Brain microvascular endothelial cell (primary cell): Measurements from ENCODE around the gene TENM3.

Source experiments
- DNase-seq: peaks from one replicate; pipeline ENCODE4 v3.0.0-alpha.2; 2020
- H3K27ac ChIP-seq: fragments of 250-450 bp; sonication (Bioruptor Pico); 2 replicates; pipeline ENCODE4 v1.5.1; 2020; ENCODE audit warnings: mild to moderate bottlenecking, moderate library complexity
- H3K27me3 ChIP-seq: fragments of 250-450 bp; sonication (Bioruptor Pico); replicated peaks from 2 replicates; pipeline ENCODE4 v1.5.1; 2020; ENCODE audit warnings: mild to moderate bottlenecking
- H3K36me3 ChIP-seq: fragments of 250-450 bp; sonication (Bioruptor Pico); replicated peaks from 2 replicates; pipeline ENCODE4 v1.5.1; 2020; ENCODE audit warnings: mild to moderate bottlenecking
- H3K4me3 ChIP-seq: 2 replicates; pipeline ENCODE4 v1.5.1; 2011; ENCODE audit warnings: low read depth, mild to moderate bottlenecking, control low read depth, low read length, moderate library complexity
- CTCF ChIP-seq: IDR thresholded peaks from 2 replicates; pipeline ENCODE4 v1.5.1; 2011; ENCODE audit warnings: low read depth, mild to moderate bottlenecking, moderate library complexity, low read length, control low read depth, inconsistent platforms; ENCODE audit errors: missing control alignments
- in situ Hi-C: cut with HindIII; loops from 2 replicates; pipeline ENCODE4 v1.10.0; 2017; ENCODE audit warnings: low sequenced_read_pairs, low pct_ligation_motif_present

Gene TENM3

GRCh38 chr4:182695842-182696241, 452.6 kb downstream of the TENM3 start:
- no peaks in the 10 kb centered on the region for H3K36me3 ChIP-seq
- H3K27me3 ChIP-seq, result no peaks in the 10 kb centered on the region
- H3K27ac ChIP-seq, result no peak overlapping the region
- no peak overlapping the region for H3K4me3 ChIP-seq
- TF ChIP-seq CTCF, result no peak
- in situ Hi-C loops, result no loop called here
- DNase-seq, result no peak

- no peak for TF ChIP-seq CTCF
- in situ Hi-C loops, result no loop called here
- Histone ChIP-seq H3K36me3 (no peaks in the 10 kb centered on the region), H3K27ac (no peak overlapping the region), H3K4me3 (no peak overlapping the region), H3K27me3 (no peaks in the 10 kb centered on the region)
- no peak for DNase-seq
These were observed 453.9 kb downstream of the TENM3 start for GRCh38 chr4:182697094-182697493.

GRCh38 chr4:182698212-182698611, 455.0 kb downstream of the TENM3 start:
- H3K36me3 ChIP-seq, result no peaks in the 10 kb centered on the region
- H3K4me3 ChIP-seq, result no peak overlapping the region
- no peak for TF ChIP-seq CTCF
- H3K27me3 ChIP-seq, result no peaks in the 10 kb centered on the region
- in situ Hi-C loops, result no loop called here
- H3K27ac ChIP-seq, result no peak overlapping the region
- DNase-seq, result no peak

- no peaks in the 10 kb centered on the region for H3K36me3 ChIP-seq
These were observed 456.0 kb downstream of the TENM3 start for GRCh38 chr4:182699201-182699600.

GRCh38 chr4:182699795-182700194, 456.6 kb downstream of the TENM3 start:
- no peaks in the 10 kb centered on the region for H3K36me3 ChIP-seq
- in situ Hi-C loops, result no loop called here
- H3K27me3 ChIP-seq, result no peaks in the 10 kb centered on the region
- no peak overlapping the region for H3K27ac ChIP-seq
- no peak overlapping the region for H3K4me3 ChIP-seq
- no peak for DNase-seq
- TF ChIP-seq CTCF, result no peak

More at GRCh38 chr4:182699201-182699600, 456.0 kb downstream of the TENM3 start:
- H3K27me3 ChIP-seq, result no peaks in the 10 kb centered on the region
- H3K27ac ChIP-seq, result no peak overlapping the region
- no peak overlapping the region for H3K4me3 ChIP-seq
- TF ChIP-seq CTCF, result no peak
- in situ Hi-C loops, result no loop called here
- no peak for DNase-seq

GRCh38 chr4:182700362-182701160, 457.4 kb downstream of the TENM3 start:
- Histone ChIP-seq H3K27ac (no peak overlapping the region), H3K4me3 (no peak overlapping the region), H3K27me3 (no peaks in the 10 kb centered on the region), H3K36me3 (no peaks in the 10 kb centered on the region)
- TF ChIP-seq CTCF, result no peak
- in situ Hi-C loops, result no loop called here
- no peak for DNase-seq
